Measurements from ENCODE around the gene MTNR1A.
"Not testable (repeated sequence)": the region's sequence is repeated elsewhere in the genome, so short reads cannot be mapped to it uniquely, and the experiment has no call there.

MTNR1A gene

GRCh38 chr4:186561748-186562147 is 6.4 kb upstream of the MTNR1A start:
- DNase-seq (ENCODE audit: low spot score): no peak

- DNase-seq (ENCODE audit: low spot score): no peak
Observed at GRCh38 chr4:186560647-186561046, 5.3 kb upstream of the MTNR1A start.

- no peak for DNase-seq (ENCODE audit: low spot score)
Observed at GRCh38 chr4:186557486-186557885, 2.1 kb upstream of the MTNR1A start.

GRCh38 chr4:186557061-186557460 is 1.7 kb upstream of the MTNR1A start:
- no peak for DNase-seq (ENCODE audit: low spot score)

- DNase-seq (ENCODE audit: low spot score): peak; percentile 61
Observed at GRCh38 chr4:186554539-186554913, 841 bp downstream of the MTNR1A start.

- DNase-seq (ENCODE audit: low spot score): no peak
Observed at GRCh38 chr4:186553717-186554116, 1.6 kb downstream of the MTNR1A start.

- DNase-seq (ENCODE audit: low spot score): no peak
Observed at GRCh38 chr4:186551849-186552248, 3.5 kb downstream of the MTNR1A start.

- no peak for DNase-seq (ENCODE audit: low spot score)
Observed at GRCh38 chr4:186545436-186545835, 9.9 kb downstream of the MTNR1A start.

- no peak for DNase-seq (ENCODE audit: low spot score)
Observed at GRCh38 chr4:186543206-186543605, 12.2 kb downstream of the MTNR1A start.

- DNase-seq (ENCODE audit: low spot score): no peak
Observed at GRCh38 chr4:186541801-186542200, 13.6 kb downstream of the MTNR1A start.

GRCh38 chr4:186537843-186538521 is 17.4 kb downstream of the MTNR1A start:
- DNase-seq (ENCODE audit: low spot score): peak; percentile 4

- DNase-seq (ENCODE audit: low spot score): no peak
Observed at GRCh38 chr4:186536285-186536684, 19.1 kb downstream of the MTNR1A start.

GRCh38 chr4:186534056-186534455 is 21.3 kb downstream of the MTNR1A start:
- no peak for DNase-seq (ENCODE audit: low spot score)

GRCh38 chr4:186523927-186524326 is 31.4 kb downstream of the MTNR1A start:
- not testable (repeated sequence) for DNase-seq (ENCODE audit: low spot score)

- DNase-seq (ENCODE audit: low spot score): no peak
Observed at GRCh38 chr4:186516287-186516686, 39.1 kb downstream of the MTNR1A start.

GRCh38 chr4:186514271-186514950 is 41.0 kb downstream of the MTNR1A start:
- peak; percentile 32 for DNase-seq (ENCODE audit: low spot score)

- not testable (repeated sequence) for DNase-seq (ENCODE audit: low spot score)
Observed at GRCh38 chr4:186504771-186505170, 50.6 kb downstream of the MTNR1A start.

- DNase-seq (ENCODE audit: low spot score): no peak
Observed at GRCh38 chr4:186502231-186502630, 53.1 kb downstream of the MTNR1A start.

- no peak for DNase-seq (ENCODE audit: low spot score)
Observed at GRCh38 chr4:186501554-186501953, 53.8 kb downstream of the MTNR1A start.

- DNase-seq (ENCODE audit: low spot score): no peak
Observed at GRCh38 chr4:186500721-186501304, 54.6 kb downstream of the MTNR1A start.

- no peak for DNase-seq (ENCODE audit: low spot score)
Observed at GRCh38 chr4:186499467-186499866, 55.9 kb downstream of the MTNR1A start.

- no peak for DNase-seq (ENCODE audit: low spot score)
Observed at GRCh38 chr4:186497043-186497442, 58.3 kb downstream of the MTNR1A start.

GRCh38 chr4:186494496-186494895 is 60.9 kb downstream of the MTNR1A start:
- DNase-seq (ENCODE audit: low spot score): no peak
